Gastrocnemius medialis (tissue), 4 donors: ENCODE measurements around the gene TMPO. TPM values are rescaled to one million over a fixed set of nuclear protein-coding genes. Genes with fewer than 3 reads are reported as not detected.
A peak's percentile ranks its signal among the peaks of the same experiment; 100 is the strongest.

Source experiments
- ATAC-seq, 2 donors: fragments of 150-250 bp; one replicate each; pipeline ENCODE4 v1.9.1; 2016
- DNase-seq, 2 donors: peaks; one replicate each; pipeline ENCODE4 v3.0.0-alpha.2; 2019
- H3K27ac ChIP-seq, 4 donors: fragments of 200-600 bp; sonication (generic); 1 replicate in 1 of 4; 2 replicates in 3 of 4; pipeline ENCODE4 v1.5.1; 2016 to 2018; ENCODE audit warnings: mild to moderate bottlenecking in 2 of 4, moderate library complexity in 1 of 4
- H3K27me3 ChIP-seq, 3 donors: fragments of 200-600 bp; sonication (generic) in 2 of 3; 1 replicate in 1 of 3; 2 replicates in 2 of 3; pipeline versions ENCODE4 v1.5.1 to v1.6.0; 2016 to 2019; ENCODE audit warnings: mild to moderate bottlenecking in 1 of 3, moderate library complexity in 1 of 3
- H3K36me3 ChIP-seq, 2 donors: fragments of 200-600 bp; sonication (generic) in 1 of 2; one replicate each; pipeline ENCODE4 v1.5.1; 2017 to 2018
- H3K4me1 ChIP-seq, 2 donors: fragments of 200-600 bp; sonication (generic) in 1 of 2; one replicate each; pipeline ENCODE4 v1.5.1; 2016 to 2017; ENCODE audit warnings: mild to moderate bottlenecking in 2 of 2
- H3K4me3 ChIP-seq, 4 donors: fragments of 200-600 bp; sonication (generic) in 3 of 4; 1 replicate in 1 of 4; 2 replicates in 3 of 4; pipeline ENCODE4 v1.5.1; 2016 to 2019; ENCODE audit warnings: mild to moderate bottlenecking in 2 of 4
- H3K9me3 ChIP-seq, 3 donors: fragments of 200-600 bp; sonication (generic) in 2 of 3; 1 replicate in 1 of 3; 2 replicates in 2 of 3; pipeline ENCODE4 v1.5.1; 2016 to 2019
- POLR2A ChIP-seq, 2 donors: fragments of 450-650 bp; IDR thresholded peaks; one replicate each; pipeline ENCODE4 v1.6.1; 2017; ENCODE audit warnings: antibody characterized with exemption in 2 of 2, mild to moderate bottlenecking in 2 of 2, moderate library complexity in 2 of 2
- in situ Hi-C, 4 donors: fragments of 200-750 bp; cut with MboI; loops; one replicate each; pipeline versions ENCODE4 v1.15.0 to v1.8.0; 2017; ENCODE audit warnings: low sequenced_read_pairs in 4 of 4
- intact Hi-C: fragments of 100-400 bp; cut with DNase I; formaldehyde crosslinking; loops from one replicate; pipeline ENCODE4 v1.15.1; 2023; ENCODE audit warnings: low total_unique reads
- total RNA-seq, 4 donors: library from RNA; depleted of rRNA; stranded (reverse); fragments of >200 nt; gene quantifications; one replicate each; pipeline versions ENCODE4 v1.1.0 to v1.2.3, GENCODE V29; 2016
- TF ChIP-seq, protein P1 (sequence below), 5 experiments: fragments of 450-650 bp in 3 of 5; fragments of 200-600 bp in 2 of 5; sonication (generic) in 2 of 5; IDR thresholded peaks in 4 of 5; conservative IDR thresholded peaks in 1 of 5; 1 replicate in 4 of 5; 2 replicates in 1 of 5; pipeline ENCODE4 v1.5.1; 2016 to 2019; ENCODE audit warnings: antibody characterized with exemption in 5 of 5, mild to moderate bottlenecking in 3 of 5, moderate library complexity in 3 of 5

The TMPO gene, protein sequence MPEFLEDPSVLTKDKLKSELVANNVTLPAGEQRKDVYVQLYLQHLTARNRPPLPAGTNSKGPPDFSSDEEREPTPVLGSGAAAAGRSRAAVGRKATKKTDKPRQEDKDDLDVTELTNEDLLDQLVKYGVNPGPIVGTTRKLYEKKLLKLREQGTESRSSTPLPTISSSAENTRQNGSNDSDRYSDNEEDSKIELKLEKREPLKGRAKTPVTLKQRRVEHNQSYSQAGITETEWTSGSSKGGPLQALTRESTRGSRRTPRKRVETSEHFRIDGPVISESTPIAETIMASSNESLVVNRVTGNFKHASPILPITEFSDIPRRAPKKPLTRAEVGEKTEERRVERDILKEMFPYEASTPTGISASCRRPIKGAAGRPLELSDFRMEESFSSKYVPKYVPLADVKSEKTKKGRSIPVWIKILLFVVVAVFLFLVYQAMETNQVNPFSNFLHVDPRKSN
- 10 to 100 TPM; 12.2 to 16.5 (median 14.2) TPM for total RNA-seq

DNA sequence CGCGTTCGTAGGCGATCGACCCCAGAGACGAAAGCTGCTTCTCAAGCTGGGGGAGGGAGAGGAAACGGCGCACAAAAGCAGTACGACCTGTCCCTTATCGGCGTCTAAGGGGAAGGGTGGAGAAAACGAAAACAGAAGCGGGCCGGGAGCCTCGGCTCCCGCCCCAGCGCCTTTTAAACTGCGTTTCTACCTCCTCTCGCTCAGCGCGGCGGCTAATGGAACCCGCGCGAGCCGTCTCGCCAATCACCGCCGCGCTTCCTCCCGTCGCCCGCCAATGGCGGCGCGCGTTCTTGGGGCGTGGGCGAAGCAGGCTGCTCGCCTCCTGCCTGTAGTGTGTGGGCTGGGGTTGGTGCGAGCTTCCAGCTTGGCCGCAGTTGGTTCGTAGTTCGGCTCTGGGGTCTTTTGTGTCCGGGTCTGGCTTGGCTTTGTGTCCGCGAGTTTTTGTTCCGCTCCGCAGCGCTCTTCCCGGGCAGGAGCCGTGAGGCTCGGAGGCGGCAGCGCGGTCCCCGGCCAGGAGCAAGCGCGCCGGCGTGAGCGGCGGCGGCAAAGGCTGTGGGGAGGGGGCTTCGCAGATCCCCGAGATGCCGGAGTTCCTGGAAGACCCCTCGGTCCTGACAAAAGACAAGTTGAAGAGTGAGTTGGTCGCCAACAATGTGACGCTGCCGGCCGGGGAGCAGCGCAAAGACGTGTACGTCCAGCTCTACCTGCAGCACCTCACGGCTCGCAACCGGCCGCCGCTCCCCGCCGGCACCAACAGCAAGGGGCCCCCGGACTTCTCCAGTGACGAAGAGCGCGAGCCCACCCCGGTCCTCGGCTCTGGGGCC lies at the start of gene TMPO:
Gene TMPO, plus strand, starts transcription at position 304 of the 824 bp plus-strand sequence. Its CDS starts 278 bp downstream, at position 582.
- peak; percentile 94 to 98 for ATAC-seq
- TF ChIP-seq, protein P1, sequence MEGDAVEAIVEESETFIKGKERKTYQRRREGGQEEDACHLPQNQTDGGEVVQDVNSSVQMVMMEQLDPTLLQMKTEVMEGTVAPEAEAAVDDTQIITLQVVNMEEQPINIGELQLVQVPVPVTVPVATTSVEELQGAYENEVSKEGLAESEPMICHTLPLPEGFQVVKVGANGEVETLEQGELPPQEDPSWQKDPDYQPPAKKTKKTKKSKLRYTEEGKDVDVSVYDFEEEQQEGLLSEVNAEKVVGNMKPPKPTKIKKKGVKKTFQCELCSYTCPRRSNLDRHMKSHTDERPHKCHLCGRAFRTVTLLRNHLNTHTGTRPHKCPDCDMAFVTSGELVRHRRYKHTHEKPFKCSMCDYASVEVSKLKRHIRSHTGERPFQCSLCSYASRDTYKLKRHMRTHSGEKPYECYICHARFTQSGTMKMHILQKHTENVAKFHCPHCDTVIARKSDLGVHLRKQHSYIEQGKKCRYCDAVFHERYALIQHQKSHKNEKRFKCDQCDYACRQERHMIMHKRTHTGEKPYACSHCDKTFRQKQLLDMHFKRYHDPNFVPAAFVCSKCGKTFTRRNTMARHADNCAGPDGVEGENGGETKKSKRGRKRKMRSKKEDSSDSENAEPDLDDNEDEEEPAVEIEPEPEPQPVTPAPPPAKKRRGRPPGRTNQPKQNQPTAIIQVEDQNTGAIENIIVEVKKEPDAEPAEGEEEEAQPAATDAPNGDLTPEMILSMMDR (IDR thresholded peaks at IDR 0.05 in 4 of 5, conservative IDR thresholded peaks at IDR 0.05 in 1 of 5) = peak in 1 of 5 experiments; percentile 5
- peak; percentile 70 to 91 for TF ChIP-seq POLR2A (IDR thresholded peaks at IDR 0.05)
- intact Hi-C loops = loop anchor here (1.0 kb wide), 5 partner anchors 12 to 91 kb away; partner anchors contain the start of gene SLC25A3

DNA sequence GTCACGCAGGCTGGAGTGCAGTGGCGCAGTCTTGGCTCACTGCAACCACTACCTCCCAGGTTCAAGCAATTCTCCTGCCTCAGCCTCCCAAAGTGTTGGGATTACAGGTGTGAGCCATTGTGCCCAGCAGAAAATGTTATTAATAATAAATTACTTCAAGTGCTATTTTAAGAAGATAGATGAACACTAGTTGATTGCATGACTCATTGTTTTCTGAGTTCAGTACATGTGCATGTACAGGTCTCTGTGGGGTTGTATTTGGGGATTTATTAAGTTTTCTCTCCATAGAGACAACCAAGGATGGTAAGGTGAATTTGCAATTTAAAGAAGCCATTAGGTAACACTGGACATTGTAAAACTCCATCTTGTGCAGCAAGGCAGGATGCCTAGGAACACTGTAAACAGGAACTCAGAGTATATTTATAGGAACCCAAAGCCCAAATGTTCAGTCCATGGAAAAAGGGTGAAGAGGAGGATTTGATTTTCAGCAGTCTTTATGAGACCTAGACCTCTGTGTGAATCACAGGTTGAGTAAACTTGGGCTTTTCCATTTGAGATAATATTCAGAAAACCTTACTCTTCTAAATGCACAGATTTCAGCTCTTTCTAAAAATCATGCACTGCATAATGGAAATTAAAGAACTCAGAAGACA lies 49.3 kb upstream of the TMPO start:
- TF ChIP-seq, protein P1 (IDR thresholded peaks at IDR 0.05 in 4 of 5, conservative IDR thresholded peaks at IDR 0.05 in 1 of 5) = no peak
- TF ChIP-seq POLR2A (IDR thresholded peaks at IDR 0.05) = no peak
- H3K27me3 ChIP-seq = no peaks in the 10 kb centered on the region
- H3K4me1 ChIP-seq = peaks cover 0 to 5% of the 10 kb centered on the region in 2 donors
- H3K9me3 ChIP-seq = no peaks in the 10 kb centered on the region
- H3K27ac ChIP-seq = no peak overlapping the region
- no peak overlapping the region for H3K4me3 ChIP-seq
- DNase-seq (no peak), ATAC-seq (no peak)
- intact Hi-C loops (no loop called here), in situ Hi-C loops (no loop called here)
- H3K36me3 ChIP-seq = no peaks in the 10 kb centered on the region

More for the DNA sequence above, at the start of gene TMPO:
- peak; percentile 77 to 88 for DNase-seq
- no peaks in the 10 kb centered on the region for H3K9me3 ChIP-seq
- H3K27me3 ChIP-seq = no peaks in the 10 kb centered on the region
- H3K36me3 ChIP-seq = no peaks in the 10 kb centered on the region
- in situ Hi-C loops = loop anchor here in 1 of 4 donors (10.0 kb wide), 1 partner anchor 79 kb away; the partner anchor contains the start of gene SLC25A3
- H3K4me1 ChIP-seq = peaks cover 24% of the 10 kb centered on the region in 2 donors
- peak within 1 kb of the TSS; percentile 70 to 93 (median 89) for H3K4me3 ChIP-seq
- H3K27ac ChIP-seq = peak within 1 kb of the TSS; percentile 86 to 95 (median 93)

DNA sequence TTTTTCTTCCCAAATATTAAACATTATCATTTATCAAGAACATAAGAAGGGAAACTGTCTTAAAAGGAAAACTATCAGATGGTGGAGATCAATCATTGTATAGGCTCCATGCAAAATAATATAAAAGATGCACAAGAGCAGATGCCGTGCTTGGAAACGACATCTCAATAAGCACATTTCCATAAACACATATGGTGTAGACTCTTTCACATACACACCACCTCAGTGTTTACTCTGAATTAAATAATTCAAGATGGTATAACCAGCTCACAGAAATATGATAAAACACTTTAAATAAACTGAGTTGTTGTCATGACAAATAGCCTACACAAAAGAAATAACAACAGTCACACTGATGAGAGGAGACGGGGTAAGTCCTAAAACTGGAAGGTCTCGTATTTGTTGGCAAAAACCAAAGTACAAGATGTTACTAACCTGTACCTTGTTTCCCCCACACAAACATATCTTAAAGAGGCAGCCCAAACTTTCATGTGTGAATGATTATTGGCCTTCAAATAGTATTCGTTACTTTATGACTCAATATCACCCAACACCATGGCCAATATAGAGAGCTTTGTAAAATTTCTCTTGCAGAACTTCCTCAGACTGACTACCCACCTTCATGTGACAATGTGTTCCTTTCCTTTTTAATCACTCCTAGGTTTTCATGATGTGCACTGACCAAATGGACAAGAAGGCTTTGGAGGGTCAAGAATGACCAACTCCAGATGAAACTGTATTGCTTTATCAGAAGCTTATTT lies 48.6 kb upstream of the TMPO start:
- DNase-seq = no peak
- Histone ChIP-seq H3K4me3 (no peak overlapping the region), H3K27me3 (no peaks in the 10 kb centered on the region), H3K27ac (no peak overlapping the region), H3K36me3 (no peaks in the 10 kb centered on the region), H3K4me1 (peaks cover 0 to 5% of the 10 kb centered on the region in 2 donors), H3K9me3 (no peaks in the 10 kb centered on the region)
- intact Hi-C loops = no loop called here
- no peak for TF ChIP-seq POLR2A (IDR thresholded peaks at IDR 0.05)
- TF ChIP-seq, protein P1 (IDR thresholded peaks at IDR 0.05 in 4 of 5, conservative IDR thresholded peaks at IDR 0.05 in 1 of 5) = no peak
- in situ Hi-C loops = no loop called here
- ATAC-seq = no peak

DNA sequence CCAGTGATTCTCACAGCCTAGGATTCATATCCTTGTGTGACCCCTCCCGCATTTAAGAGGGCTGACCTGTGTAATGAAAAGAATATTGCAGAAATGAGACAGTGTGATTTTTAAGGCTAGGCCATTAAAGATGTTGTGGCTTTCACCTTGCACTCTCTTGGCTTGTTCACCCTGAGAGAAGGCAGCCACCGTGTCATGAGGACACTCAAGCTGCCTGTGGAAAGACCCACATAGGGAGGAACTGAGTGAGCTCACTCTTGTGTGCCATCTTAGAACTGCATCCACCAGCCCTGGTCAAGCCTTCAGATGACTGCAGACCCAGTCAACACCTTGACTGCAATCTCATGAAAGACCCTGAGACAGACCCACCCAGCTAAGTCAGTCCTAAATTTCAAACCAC lies 46.3 kb upstream of the TMPO start:
- no peak overlapping the region for H3K4me3 ChIP-seq
- TF ChIP-seq, protein P1 (IDR thresholded peaks at IDR 0.05 in 4 of 5, conservative IDR thresholded peaks at IDR 0.05 in 1 of 5) = no peak
- TF ChIP-seq POLR2A (IDR thresholded peaks at IDR 0.05) = no peak
- H3K9me3 ChIP-seq = no peaks in the 10 kb centered on the region
- peaks cover 0 to 5% of the 10 kb centered on the region in 2 donors for H3K4me1 ChIP-seq
- H3K27me3 ChIP-seq = no peaks in the 10 kb centered on the region
- DNase-seq (no peak), ATAC-seq (no peak)
- no peak overlapping the region for H3K27ac ChIP-seq
- H3K36me3 ChIP-seq = no peaks in the 10 kb centered on the region
- intact Hi-C loops = no loop called here
- in situ Hi-C loops = no loop called here
